NCI-H1694 (cell line): ENCODE data around the gene MYH16.
"Not testable (repeated sequence)": the region's sequence is repeated elsewhere in the genome, so short reads cannot be mapped to it uniquely, and the experiment has no call there.

Experiments
- DNase-seq: peaks from one replicate; lab custom pipeline; 2025; lab: John Stamatoyannopoulos, UW

MYH16 gene

DNA sequence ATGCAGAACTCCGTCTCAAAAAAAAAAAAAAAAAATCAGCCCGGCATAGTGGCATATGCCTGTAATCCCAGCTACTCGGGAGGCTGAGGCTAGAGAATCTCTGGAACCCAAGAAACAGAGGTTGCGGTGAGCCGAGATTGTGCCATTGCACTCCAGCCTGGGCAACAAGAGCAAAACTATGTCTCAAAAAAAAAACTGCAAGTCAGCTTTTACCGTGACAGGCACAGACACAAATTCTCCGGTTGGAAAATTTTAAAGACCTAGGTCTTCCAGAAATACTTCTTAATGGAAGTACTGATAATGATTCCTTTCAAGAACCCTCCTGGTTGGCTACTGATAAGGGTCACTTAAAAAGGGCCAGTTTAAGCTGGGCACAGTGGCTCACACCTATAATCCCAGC lies 82.5 kb downstream of the MYH16 start:
- DNase-seq = no peak

DNA sequence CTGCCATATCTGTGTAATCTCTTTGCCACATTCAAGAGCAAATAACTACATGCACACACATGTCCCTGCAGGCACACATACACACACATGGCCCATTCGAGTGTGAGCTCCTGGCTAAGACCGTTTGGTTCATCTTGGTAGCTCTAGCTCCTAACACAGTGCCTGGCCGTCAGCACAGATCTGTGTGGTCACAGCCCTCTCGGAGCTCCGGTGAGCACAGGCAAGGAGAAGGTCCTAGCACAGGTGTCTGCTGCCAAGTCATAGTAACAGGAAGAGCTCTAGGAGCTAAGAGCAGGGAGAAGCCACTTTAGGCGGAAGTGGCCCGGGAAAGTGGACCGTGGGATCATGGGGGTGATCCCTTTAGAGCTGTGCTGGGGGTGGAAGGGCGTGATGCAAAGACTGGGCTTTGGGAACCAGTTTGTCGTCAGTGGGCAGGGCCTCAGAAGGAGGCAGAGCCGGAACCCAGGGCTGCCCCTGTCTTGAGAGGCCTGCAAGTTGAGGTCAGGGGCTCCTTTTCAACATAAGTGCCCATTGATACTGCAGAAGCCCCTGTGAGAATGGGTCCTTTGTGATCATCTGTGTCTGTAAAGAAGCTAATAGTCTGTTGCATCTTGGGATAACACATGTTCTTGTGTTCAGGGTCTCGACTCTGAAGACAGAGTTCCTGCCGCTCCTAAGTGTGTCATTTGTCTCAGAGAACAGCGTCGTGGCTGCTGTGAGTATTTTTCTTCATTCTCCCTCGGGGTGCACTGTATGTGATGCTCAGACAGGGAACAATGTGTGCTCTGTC lies 85.3 kb downstream of the MYH16 start:
- DNase-seq = no peak

GRCh38 chr7:99358521-99358920 lies 85.9 kb downstream of the MYH16 start:
- DNase-seq = not testable (repeated sequence)

DNA sequence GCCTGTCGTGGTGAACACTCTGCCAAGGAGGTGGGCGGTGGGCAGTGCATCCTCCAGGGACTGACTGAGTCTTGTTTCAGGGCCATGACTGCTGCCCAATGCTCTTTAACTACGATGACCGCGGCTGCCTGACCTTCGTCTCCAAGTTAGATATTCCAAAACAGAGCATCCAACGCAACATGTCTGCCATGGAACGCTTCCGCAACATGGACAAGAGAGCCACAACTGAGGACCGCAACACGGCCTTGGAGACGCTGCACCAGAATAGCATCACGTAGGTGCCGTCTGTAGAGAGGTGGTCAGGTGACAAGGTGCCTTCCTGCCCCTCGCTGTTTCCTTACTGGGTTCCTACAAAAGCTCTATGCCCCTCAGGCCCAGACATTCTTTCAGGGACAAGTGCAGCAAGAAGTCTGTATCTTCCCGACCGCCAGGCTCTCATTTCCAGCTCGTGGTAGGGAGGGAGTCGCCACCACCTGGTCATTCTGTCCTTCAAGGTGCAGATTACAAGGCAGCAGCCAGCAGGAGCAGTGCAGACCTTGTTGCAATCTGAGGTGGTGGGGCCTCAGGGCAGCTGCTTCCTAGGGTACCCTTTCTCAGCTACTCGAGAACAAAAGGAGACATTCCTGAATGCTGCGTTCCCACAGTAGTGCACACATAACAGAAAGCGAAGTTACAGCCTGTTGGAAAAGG lies 87.0 kb downstream of the MYH16 start:
- DNase-seq = no peak
